Measurements from ENCODE around the gene SLC6A6.

The SLC6A6 gene

GRCh38 chr3:14489641-14490040 is 87.2 kb downstream of the SLC6A6 start:
- no peak for DNase-seq

GRCh38 chr3:14490255-14490654 is 87.8 kb downstream of the SLC6A6 start:
- no peak for DNase-seq

DNA sequence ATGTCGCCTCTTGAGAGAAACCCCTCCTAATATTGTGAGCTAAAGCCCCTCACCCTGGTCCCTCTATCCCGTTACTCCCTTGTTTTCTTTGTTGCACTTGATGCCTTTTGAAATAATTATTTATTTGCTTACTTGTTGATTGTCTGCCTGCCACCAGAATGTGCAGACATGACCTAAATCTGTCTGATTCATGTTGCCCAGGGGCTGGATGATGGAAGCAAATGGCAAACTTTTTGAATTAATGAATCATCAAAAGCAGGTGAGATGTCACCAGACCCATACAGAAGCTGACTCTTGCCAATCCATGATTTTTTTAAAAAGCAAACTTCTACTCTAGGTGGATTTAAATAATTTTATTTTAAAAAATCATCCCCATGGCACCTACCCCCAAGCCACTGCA is 88.4 kb downstream of the SLC6A6 start:
- DNase-seq: no peak

DNA sequence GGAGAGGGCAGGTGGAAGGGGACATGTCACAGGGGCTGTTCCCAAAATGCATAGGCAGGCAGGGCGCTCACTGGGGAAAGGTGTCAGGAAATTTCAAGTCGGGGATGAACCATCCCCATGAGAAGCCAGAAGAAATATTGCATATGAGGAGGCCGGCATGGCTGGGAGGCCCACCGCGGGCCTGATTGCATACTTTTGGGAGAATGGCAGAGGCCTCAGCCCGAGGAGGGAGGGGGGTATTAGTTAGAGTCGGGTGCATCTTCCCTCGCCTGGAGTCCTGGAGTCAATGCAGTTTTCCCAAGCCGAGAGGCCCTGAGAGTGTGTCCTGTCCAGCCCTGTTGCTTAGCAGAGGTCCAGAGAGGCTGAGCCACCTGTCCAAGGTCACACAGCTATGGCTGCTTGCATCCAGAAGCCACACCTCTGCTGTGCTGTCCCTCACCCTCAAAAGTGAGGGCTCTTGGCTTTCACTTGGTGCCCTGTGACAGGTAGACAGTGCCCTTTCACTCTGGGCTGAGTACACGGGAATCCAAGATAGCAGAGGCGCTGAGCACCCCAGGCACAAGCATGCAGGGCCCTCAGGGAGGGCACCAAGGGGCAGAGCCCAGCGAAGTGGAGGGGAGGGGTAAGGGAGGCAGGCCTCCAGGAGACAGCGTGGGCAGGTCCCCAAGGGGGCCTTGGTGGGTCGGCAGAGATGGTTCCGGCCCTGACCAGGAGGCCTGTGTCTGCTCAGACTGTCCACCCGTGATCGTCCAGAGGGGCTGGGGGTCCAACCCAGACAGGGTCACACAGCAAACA is 89.2 kb downstream of the SLC6A6 start:
- no peak for DNase-seq

GRCh38 chr3:14492948-14493881 is 90.8 kb downstream of the SLC6A6 start:
- DNase-seq: no peak

DNA sequence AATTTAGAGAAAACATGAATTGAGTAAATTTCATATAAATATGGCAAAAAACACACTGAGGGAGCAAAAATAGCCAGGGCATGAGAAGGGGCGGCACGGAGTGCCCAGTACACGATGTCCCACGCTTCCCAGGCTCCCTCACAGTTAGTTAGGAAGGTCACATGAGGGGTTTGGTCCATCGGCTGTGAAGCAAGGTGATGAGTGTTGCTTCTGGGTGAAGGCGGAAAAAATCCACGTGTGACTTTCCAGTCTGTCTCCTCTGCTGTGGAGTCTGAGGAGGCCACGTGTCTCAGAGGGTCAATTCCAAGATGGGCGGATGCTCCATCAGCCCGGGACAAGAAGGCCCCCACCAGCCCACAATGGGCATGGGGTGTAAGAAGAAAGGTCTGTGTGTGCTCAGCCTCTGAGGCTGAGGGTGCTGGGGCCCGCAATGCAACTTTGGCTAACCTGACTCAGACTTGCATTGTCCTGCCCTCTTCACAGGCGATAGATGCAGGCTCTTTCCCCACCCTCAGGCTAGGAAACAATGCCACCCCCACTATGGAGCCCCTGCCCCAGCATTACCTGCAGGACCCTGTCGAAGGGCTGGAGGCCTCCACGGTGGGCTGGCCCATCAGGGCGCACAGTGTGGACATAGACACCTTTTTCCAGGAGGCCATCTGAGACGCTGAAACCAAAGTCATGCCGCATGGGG is 92.0 kb downstream of the SLC6A6 start:
- no peak for DNase-seq

DNA sequence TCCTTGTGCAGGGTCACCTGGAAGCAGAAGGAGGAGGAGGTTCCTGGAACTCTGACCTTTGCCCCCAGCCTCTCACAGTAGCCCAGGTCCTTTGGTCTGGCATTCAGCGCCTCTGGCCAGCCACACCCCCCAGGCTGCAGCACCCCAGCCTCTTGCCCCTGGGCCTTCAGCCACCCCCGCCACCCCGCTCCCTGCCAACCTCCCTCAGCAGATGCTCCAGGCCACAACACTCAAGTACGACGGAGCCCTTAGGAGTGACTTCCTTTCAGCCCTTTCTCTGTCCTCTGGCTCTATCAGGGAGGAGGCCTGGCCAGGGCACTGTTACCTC is 92.5 kb downstream of the SLC6A6 start:
- no peak for DNase-seq

DNA sequence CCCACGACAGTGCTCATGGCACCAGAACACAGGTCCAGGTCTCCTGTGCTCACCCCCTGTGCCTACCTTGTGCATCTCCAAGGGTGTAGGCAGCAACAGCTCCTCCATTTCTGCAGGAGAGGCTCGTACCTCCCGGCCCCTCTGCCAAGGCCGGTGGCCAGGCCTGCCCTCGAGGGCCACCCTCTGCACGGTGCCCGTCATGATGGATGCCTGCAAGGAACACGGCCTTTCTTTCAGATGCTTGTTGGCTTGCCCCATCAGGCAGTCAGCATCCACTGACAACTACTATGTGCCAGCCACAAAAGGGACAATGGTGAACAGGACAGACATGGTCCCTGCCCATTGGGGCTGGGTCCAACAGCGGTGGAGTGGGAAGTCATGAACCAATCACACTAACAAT is 93.9 kb downstream of the SLC6A6 start:
- no peak for DNase-seq

DNA sequence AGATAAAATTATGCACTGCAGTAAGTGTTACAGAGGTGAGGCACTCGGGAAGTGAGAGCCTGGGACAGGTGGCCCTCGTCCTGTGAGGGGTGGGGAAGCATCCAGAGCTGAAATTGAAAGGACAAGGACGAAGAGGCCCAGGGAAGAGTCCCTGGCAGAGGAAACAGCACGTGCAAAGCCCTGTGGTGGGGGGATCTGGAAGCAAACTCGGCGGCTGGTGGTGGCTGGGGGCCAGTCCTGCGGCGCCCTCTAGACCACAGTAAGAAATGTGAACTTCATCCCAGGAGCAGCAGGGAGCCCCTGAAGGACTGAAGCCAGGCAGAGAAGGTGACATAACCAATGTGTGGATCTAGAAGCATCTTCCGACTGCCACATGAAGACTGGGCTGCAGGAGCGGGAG is 94.9 kb downstream of the SLC6A6 start:
- DNase-seq: no peak

DNA sequence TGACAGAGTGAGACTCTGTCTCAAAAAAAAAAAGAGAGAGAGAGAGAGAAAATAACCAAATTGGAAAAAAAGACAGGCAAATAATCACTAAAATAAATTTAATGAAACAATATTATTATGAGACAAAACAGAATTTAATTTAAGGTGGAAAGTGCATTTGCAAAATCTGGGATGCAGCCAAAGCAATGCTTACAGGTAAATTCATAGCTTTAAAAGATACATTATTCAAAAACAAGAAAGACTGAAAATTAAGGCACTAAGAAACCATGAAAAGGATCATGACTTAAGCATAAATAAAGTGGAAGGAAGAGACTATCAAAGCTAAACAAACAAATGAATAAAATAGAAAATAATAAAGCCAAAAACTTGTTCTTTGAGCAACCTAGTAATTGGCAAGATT is 100.1 kb downstream of the SLC6A6 start:
- no peak for DNase-seq

DNA sequence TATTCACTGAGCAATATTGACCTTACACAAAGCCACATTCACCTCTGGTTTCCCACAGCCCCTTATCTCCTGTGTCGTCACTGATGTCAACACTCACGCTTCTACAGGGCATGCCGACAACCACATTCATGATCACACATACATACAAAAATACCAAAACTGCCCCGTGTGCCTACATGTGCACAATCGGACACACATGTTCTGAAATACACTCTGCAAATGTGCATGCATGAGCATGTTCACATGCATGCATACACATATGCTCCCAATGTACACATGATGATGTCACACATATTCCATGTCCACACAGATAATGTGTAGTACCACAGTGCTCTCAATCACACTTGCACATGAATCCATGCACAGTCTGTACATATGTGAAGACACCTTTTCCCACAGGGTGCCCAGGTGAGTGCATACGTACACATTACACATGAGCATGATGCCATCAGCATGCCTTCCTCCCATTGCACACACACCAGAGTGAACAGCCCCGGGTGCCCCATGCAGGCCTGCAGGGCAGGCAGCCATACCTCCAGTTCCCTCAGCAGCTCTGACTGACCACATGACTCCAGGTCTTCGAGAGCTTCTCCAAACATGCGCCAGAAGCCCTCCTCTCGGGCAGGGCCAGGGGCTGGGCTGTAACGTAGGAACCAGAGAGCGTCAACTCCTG is 100.8 kb downstream of the SLC6A6 start:
- DNase-seq: no peak

- DNase-seq: no peak
Measured at GRCh38 chr3:14503706-14504065, 101.3 kb downstream of the SLC6A6 start.

DNA sequence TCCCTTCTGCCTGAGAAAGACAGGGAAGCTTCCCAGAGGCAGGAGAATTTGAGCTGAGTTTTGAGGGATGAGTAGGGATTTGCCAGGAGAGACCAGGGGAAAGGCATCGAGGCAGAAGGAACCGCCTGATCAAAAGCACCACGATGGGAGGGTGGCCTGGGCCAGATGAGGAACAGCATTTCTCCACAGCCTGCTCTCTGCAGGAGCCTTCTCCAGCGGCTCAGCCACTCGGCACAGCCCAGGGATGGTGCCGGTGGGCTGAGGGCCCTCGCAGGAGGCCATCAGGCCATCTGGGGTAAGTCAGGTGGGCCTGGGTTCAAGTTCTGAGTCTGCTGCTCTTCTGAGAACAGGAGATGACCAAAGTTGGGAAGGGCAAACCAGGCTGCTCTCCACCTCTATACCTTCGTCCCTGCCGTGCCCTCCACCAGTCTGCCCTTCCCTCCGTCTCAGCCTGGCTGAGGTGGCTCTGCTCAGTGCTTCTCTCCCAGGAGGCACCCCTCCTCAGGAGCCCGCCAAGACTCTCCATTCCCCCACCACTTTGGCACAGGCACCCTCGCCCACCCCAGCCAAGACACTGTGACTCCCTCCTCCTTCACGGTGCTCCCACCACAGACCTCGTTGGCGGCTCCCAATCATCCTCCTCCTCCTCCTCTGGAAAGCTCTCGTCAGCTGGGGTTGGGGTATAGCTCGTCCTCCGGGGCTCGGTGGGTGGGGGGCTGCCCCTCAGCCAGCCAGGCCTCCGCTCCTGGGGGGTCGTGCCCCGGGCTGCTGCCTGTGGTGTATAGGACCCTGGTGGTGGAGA is 102.8 kb downstream of the SLC6A6 start:
- no peak for DNase-seq

- no peak for DNase-seq
Measured at GRCh38 chr3:14505803-14506500, 103.5 kb downstream of the SLC6A6 start.

- no peak for DNase-seq
Measured at GRCh38 chr3:14506626-14507304, 104.4 kb downstream of the SLC6A6 start.

DNA sequence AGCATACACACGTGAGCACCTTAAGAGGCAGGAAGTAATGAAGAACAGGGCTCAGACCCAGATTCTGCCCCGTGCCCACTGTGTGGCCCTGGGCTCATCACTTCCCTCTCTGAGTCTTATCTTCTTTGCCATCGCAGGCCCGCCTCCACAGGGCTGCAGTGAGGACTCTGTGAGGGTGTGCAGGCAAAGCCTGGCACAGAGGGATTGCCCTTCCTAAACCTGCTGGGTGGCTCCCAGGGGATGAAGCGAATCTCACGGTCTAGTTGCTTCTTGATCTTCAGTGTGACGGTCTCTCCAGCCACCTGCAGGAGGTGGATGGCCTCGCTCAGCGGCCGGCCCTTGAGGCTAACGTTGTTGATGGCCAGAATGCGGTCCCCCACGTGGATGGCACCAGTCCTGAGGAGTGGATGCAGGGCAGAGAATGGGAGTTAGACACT is 104.9 kb downstream of the SLC6A6 start:
- no peak for DNase-seq

DNA sequence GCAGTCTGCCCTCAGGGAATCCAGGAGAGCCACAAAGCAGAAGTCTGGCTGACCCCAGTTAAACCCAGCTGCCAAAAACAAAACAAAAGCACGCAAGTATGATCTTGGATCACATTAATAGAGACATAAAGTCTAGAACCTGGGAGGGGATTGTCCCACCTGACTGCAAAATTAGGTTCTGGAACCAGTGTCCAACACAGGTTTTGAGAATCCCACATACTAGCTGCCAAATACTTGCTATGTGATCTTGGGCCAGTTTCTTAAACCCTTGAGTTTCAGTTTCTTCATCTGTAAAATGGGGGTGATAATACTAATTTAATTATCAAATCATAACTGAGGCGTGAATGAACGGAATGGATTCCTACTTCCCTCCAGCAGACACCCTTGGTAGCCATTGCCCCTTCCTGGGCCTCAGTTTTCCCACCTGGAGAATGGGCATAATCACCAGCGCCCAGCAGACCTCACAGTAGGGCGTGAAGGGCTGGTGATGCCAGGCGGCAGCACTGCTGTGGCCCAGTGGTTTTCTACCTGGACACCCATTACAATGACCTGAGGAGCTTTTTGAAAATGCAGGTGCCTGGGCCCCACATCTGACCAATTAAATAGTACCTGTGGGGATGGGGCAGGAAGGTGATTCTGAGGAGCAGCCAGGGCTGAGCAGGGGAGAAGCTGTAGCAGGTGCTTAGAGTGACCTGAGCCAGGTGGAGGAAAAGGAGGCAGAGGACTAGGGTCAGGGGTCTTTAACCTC is 105.5 kb downstream of the SLC6A6 start:
- no peak for DNase-seq

DNA sequence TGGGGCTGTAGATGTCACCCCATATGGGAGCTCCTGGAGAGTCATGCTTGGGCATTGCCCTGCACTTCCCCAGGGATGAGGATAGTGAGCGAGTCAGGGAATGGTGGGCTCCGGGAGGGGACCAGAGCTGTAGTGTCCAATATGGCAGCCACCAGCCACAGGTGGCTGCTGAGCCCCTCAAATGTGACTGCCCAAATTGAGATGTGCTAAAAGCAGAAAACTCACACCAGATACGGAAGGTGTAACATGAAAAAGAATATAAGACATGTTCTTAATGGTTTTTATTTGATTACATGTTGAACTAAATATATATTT is 106.1 kb downstream of the SLC6A6 start:
- DNase-seq: no peak

DNA sequence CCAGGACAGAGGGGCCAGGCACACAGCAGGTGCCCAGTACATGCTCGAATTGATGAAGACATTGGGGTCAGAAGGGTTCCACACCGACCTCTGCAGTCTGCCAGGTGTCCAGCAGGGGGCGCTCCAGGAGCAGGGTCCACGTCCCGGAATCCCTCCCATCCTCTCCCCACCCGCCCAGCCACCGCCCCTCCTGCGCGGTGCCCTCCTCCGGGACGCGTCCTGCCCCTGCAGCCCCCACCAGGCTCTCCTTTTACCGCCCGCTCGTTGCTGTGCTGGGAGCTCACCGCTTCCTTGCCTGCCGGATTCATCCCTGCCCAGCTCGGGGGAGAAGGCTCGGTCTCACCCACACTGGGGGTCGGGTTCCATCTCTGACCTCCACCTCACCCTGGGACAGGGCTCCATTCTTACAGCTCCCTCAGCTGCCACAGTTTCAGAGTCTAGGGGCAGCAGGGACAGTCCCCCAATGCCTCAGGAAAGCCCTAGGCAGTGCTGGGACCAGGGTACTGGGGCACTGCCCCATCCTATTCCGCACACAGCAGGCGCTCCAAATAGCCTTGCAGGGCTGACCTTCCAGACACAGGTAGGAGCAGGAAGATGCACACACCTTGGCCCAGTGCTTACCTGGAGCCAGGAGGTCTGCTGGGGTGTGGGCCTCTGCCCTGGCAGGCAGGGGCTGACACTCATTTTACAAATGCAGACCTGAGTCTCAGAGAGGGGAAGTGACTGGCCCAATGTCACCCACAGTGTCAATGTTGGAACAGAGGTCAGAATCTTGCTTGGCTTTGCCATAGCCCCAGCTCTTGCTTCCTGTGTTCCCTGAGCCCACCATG is 106.8 kb downstream of the SLC6A6 start:
- no peak for DNase-seq

- DNase-seq: no peak
Measured at GRCh38 chr3:14509796-14510100, 107.3 kb downstream of the SLC6A6 start.
